Measurements from ENCODE around the gene SERINC2. TPM values are rescaled to one million over a fixed set of nuclear protein-coding genes. Genes with fewer than 3 reads are reported as not detected.

The SERINC2 gene
- total and polyA plus RNA-seq, 9 of the 15 experiments (the other 6 are each of a cell fraction or from before 2014, with no cell fraction given): 0.07 to 1.2 (median 0.70) TPM; not detected in 2

GRCh38 chr1:31482482-31483011, 69.5 kb downstream of the SERINC2 start:
- BruUV-seq (replicated peaks): no TSS peak
- ChIA-PET POLR2A (interaction anchor here (1.8 kb wide), 1 partner anchor 15 kb away, joined by 4 read pairs; no protein-coding TSS in a partner anchor), CTCF (ENCODE audit: low intra/inter-chr PET ratio) (no interaction called here)
- Histone ChIP-seq H3K9me3 (replicated peaks; ENCODE audit: control insufficient read depth, insufficient read depth, low read depth, low read length) (no peaks in the 10 kb centered on the region), H3K27ac (ENCODE audit: extremely low read depth, low read depth, low read length) (no peak overlapping the region), H3K36me3 (ENCODE audit: control insufficient read depth, insufficient read depth, low read length) (no peaks in the 10 kb centered on the region), H3K9ac (ENCODE audit: insufficient read depth in 1 of 2, low read depth in 2 of 2, low read length in 2 of 2) (no peak overlapping the region), H4K20me1 (replicated peaks; ENCODE audit: control insufficient read depth, insufficient read depth, low read length) (no peaks in the 10 kb centered on the region), H3K79me2 (ENCODE audit: control insufficient read depth, insufficient read depth, low read length) (no peaks in the 10 kb centered on the region), H3K4me1 (replicated peaks in 1 of 2; ENCODE audit: control insufficient read depth in 2 of 2, insufficient read depth in 2 of 2, low read length in 2 of 2) (peaks cover 0 to 11% of the 10 kb centered on the region in 2 experiments; a peak in 1 of 5 replicates), H3K4me3 (no peak overlapping the region), H3K4me2 (ENCODE audit: insufficient read depth, low read length) (no peak overlapping the region), H3K9me1 (ENCODE audit: control insufficient read depth, insufficient read depth, low read length) (no peaks in the 10 kb centered on the region), H3K27me3 (ENCODE audit: control insufficient read depth in 2 of 2, insufficient read depth in 2 of 2, low read length in 2 of 2) (peaks cover 0 to 1% of the 10 kb centered on the region in 2 experiments; a peak in 1 of 5 replicates), H2AFZ (ENCODE audit: low read depth, low read length) (peak overlapping the region; percentile 47; the same call in 1 of the 2 replicates)
- in situ Hi-C loops (cut with MboI) (no loop called here), intact Hi-C loops (cut with micrococcal nuclease) (no loop called here)
- FAIRE-seq (no peak), ATAC-seq (no peak), DNase-seq (ENCODE audit: extremely low read depth in 1 of 4, low spot score in 3 of 4) (no peak)
- 14% methylated on average over 4 of the region's 6 CpGs for WGBS (ENCODE audit: insufficient coverage, low coverage, missing lambda C conversion rate)
- TF ChIP-seq HNRNPH1 (optimal IDR thresholded peaks at IDR 0.05; ENCODE audit: low read depth, low read length): no peak

- Histone ChIP-seq H4K20me1 (replicated peaks; ENCODE audit: control insufficient read depth, insufficient read depth, low read length) (no peaks in the 10 kb centered on the region), H3K27ac (ENCODE audit: extremely low read depth, low read depth, low read length) (peak overlapping the region; percentile 47; the same call in 1 of the 3 replicates), H3K9me1 (ENCODE audit: control insufficient read depth, insufficient read depth, low read length) (no peaks in the 10 kb centered on the region), H3K4me1 (replicated peaks in 1 of 2; ENCODE audit: control insufficient read depth in 2 of 2, insufficient read depth in 2 of 2, low read length in 2 of 2) (peaks cover 0 to 12% of the 10 kb centered on the region in 2 experiments; a peak in 2 of 5 replicates), H3K9me3 (replicated peaks; ENCODE audit: control insufficient read depth, insufficient read depth, low read depth, low read length) (no peaks in the 10 kb centered on the region), H2AFZ (ENCODE audit: low read depth, low read length) (peak overlapping the region; percentile 67; the same call in 1 of the 2 replicates), H3K9ac (ENCODE audit: insufficient read depth in 1 of 2, low read depth in 2 of 2, low read length in 2 of 2) (no peak overlapping the region), H3K79me2 (ENCODE audit: control insufficient read depth, insufficient read depth, low read length) (no peaks in the 10 kb centered on the region), H3K36me3 (ENCODE audit: control insufficient read depth, insufficient read depth, low read length) (no peaks in the 10 kb centered on the region), H3K4me2 (ENCODE audit: insufficient read depth, low read length) (no peak overlapping the region), H3K27me3 (ENCODE audit: control insufficient read depth in 2 of 2, insufficient read depth in 2 of 2, low read length in 2 of 2) (peaks cover 0 to 6% of the 10 kb centered on the region in 2 experiments; a peak in 2 of 5 replicates), H3K4me3 (no peak overlapping the region)
- peak in 1 of 4 experiments; percentile 61 for DNase-seq (ENCODE audit: extremely low read depth in 1 of 4, low spot score in 3 of 4)
- CTCF ChIA-PET (ENCODE audit: low intra/inter-chr PET ratio): no interaction called here
- peak; percentile 75 for ATAC-seq
- no TSS peak for BruUV-seq (replicated peaks)
- FAIRE-seq: no peak
- POLR2A ChIA-PET: interaction anchor here (0.8 to 1.8 kb wide), 2 partner anchors 16 to 21 kb away, joined by 4 read pairs; no protein-coding TSS in a partner anchor
- in situ Hi-C loops (cut with MboI) (no loop called here), intact Hi-C loops (cut with micrococcal nuclease) (no loop called here)
- 11% methylated on average over 13 of the region's 13 CpGs for WGBS (ENCODE audit: insufficient coverage, low coverage, missing lambda C conversion rate)
- no peak for TF ChIP-seq NFATC3 (IDR thresholded peaks at IDR 0.05)
- peak; percentile 88; the same call in 1 of the 2 replicates for TF ChIP-seq RREB1 (CRISPR knock-in tag; IDR thresholded peaks at IDR 0.05)
- no peak for TF ChIP-seq KDM4B (IDR thresholded peaks at IDR 0.05; ENCODE audit: borderline replicate concordance in 2 of 2, low read depth in 1 of 2)
Measured at GRCh38 chr1:31483012-31483946, 70.3 kb downstream of the SERINC2 start.

All from K562 (cell line).